T-helper 1 cell treated with Interleukin-12 subunit alpha and Interleukin-12 subunit beta and Interleukin-4 antibody, amounts not matched to agents 30 ng/mL and 1 ng/mL, for 36 hours (primary cell): ENCODE measurements around the gene DAZ3. TPM values are rescaled to one million over a fixed set of nuclear protein-coding genes. Genes with fewer than 3 reads are reported as not detected.
"Not testable (repeated sequence)": the region's sequence is repeated elsewhere in the genome, so short reads cannot be mapped to it uniquely, and the experiment has no call there.

ENCODE experiments used
- intact Hi-C: fragments of 100-400 bp; cut with micrococcal nuclease; formaldehyde crosslinking; loops from one replicate; pipeline ENCODE4 v1.15.1; 2024
- total RNA-seq: library from RNA; stranded (reverse); gene quantifications from 2 replicates; pipeline ENCODE4 v1.2.3, GENCODE V29; 2022

DAZ3 gene, protein sequence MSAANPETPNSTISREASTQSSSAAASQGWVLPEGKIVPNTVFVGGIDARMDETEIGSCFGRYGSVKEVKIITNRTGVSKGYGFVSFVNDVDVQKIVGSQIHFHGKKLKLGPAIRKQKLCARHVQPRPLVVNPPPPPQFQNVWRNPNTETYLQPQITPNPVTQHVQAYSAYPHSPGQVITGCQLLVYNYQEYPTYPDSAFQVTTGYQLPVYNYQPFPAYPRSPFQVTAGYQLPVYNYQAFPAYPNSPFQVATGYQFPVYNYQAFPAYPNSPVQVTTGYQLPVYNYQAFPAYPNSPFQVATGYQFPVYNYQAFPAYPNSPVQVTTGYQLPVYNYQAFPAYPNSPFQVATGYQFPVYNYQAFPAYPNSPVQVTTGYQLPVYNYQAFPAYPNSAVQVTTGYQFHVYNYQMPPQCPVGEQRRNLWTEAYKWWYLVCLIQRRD
- not detected in 2 replicates for total RNA-seq

DNA sequence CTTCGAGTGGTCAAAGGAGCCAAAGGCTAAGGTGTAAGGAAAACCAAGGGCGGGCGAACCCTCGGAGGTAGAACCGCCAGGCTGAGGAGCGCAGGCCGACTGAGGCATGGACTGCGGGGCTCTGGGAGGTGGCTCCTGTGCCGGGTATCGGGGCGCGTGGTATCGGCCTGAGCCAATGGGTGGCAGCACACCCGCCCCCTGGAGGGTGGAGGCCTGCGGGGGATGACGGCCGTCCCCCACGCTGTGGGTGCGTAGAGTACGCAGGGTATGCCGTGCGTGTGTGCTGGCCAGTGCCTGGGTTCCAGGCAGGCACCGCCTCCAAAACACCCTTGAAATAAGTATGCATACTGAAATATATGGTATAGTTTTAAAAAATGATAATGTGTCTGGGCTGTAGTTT is at the start of gene DAZ3:
Gene DAZ3 (minus strand): TSS at position 101 of the 400 bp plus-strand sequence. CDS start 208 bp downstream, outside the sequence.
- intact Hi-C loops = not testable (repeated sequence)

DNA sequence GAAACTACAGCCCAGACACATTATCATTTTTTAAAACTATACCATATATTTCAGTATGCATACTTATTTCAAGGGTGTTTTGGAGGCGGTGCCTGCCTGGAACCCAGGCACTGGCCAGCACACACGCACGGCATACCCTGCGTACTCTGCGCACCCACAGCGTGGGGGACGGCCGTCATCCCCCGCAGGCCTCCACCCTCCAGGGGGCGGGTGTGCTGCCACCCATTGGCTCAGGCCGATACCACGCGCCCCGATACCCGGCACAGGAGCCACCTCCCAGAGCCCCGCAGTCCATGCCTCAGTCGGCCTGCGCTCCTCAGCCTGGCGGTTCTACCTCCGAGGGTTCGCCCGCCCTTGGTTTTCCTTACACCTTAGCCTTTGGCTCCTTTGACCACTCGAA is 20.4 kb upstream of the DAZ3 start, which contains the start of gene DAZ4:
Gene DAZ4 (plus strand): TSS at position 301 of the 400 bp plus-strand sequence. CDS start 208 bp downstream, outside the sequence.
- intact Hi-C loops = not testable (repeated sequence)

DNA sequence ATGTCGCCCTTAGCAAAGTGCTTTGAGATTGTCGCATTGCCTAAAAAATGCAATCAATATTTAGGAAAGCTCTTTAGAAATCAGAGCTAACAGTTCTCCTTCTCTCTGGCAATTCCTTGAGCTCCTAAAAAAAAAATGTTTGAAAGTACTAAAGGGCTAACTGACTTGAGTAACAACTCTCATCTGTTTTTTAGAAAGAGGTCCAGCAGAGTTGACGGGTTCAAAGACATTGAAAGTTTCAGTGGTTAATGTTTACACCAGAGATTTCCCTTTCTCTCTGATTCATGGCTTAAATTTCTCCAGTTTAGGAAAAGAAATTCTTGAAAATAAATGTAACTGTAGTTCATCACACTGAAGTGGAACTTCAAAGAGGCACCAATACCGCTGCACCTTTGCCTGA is 11.9 kb upstream of the DAZ3 start:
- intact Hi-C loops = not testable (repeated sequence)

DNA sequence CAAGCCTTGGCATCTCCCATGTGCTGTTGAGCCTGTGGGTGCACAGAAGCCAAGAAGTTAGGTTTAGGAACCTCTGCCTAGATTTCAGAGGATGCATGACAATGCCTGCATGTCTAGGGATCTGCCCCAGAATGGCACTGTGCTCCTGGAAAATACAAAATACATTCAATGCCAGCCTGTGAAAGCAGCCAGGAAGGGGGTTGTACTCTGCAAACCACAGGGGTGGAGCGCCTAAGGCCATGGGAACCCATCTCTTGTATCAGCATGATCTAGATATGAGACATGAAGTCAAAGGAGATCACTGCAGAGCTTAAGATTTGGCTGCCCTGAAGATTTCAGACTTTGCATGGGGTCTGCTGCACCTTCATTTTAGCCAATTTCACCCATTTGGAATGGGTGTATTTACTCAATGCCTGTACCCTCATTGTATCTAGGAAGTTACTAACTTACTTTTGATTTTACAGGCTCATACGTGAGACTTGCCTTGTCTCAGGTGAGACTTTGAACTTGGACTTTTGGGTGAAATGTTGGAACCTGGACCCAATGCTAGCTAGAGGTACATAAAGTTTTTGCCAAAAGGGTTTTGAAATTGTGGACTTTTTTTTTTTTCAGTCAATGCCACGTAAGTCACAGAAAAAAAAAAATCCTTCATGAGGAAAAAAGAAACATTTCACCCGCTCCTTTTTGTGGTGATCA is 11.1 kb upstream of the DAZ3 start:
- intact Hi-C loops = not testable (repeated sequence)

DNA sequence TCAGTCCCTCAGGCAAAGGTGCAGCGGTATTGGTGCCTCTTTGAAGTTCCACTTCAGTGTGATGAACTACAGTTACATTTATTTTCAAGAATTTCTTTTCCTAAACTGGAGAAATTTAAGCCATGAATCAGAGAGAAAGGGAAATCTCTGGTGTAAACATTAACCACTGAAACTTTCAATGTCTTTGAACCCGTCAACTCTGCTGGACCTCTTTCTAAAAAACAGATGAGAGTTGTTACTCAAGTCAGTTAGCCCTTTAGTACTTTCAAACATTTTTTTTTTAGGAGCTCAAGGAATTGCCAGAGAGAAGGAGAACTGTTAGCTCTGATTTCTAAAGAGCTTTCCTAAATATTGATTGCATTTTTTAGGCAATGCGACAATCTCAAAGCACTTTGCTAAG is 8.6 kb upstream of the DAZ3 start:
- intact Hi-C loops = not testable (repeated sequence)

Other genes with a start within 250 kb of the DAZ3 start
- not detected in 2 replicates for gene BPY2B, start 195.4 kb downstream of the DAZ3 start, total RNA-seq
- gene DAZ4, start 20.5 kb upstream of the DAZ3 start, total RNA-seq = not detected in 2 replicates
- gene BPY2C, start 238.7 kb upstream of the DAZ3 start, total RNA-seq = not detected in 2 replicates